SU-DHL-6 (cell line): ENCODE data around the gene MLYCD.

Source experiments
- H2AFZ ChIP-seq: fragments of 200-600 bp; sonication (generic); 2 replicates; pipeline ENCODE4 v1.6.1; 2014; ENCODE audit warnings: low read depth, mild to moderate bottlenecking, moderate library complexity, mixed read lengths, antibody characterized with exemption, low read length; ENCODE audit not compliant: severe bottlenecking
- H3F3A ChIP-seq: fragments of 200-600 bp; shearing (Covaris generic); 2 replicates; pipeline ENCODE4 v1.6.0; 2016; ENCODE audit warnings: antibody characterized with exemption, mild to moderate bottlenecking; ENCODE audit not compliant: insufficient read depth
- H3K27ac ChIP-seq: fragments of 200-600 bp; sonication (generic); 2 replicates; pipeline ENCODE4 v1.5.1; 2016; ENCODE audit warnings: low read depth, mild to moderate bottlenecking, low read length, moderate library complexity, mixed read lengths
- H3K27me3 ChIP-seq: fragments of 200-600 bp; sonication (generic), shearing (Covaris generic); 2 replicates; pipeline ENCODE4 v1.6.0; 2014; ENCODE audit warnings: mild to moderate bottlenecking, low read length
- H3K36me3 ChIP-seq: fragments of 200-600 bp; sonication (generic); 2 replicates; pipeline ENCODE4 v1.6.1; 2014; ENCODE audit warnings: mild to moderate bottlenecking, low read length, mixed read lengths
- H3K4me2 ChIP-seq: fragments of 300-600, 200-600 bp; shearing (Covaris generic), sonication (generic); 2 replicates; pipeline ENCODE4 v1.6.0; 2014; ENCODE audit warnings: low read length, low read depth, mild to moderate bottlenecking; ENCODE audit not compliant: poor library complexity, severe bottlenecking
- H3K4me3 ChIP-seq: fragments of 200-600 bp; sonication (generic); 2 replicates; pipeline ENCODE4 v1.5.1; 2014; ENCODE audit warnings: antibody characterized with exemption, low read length, mild to moderate bottlenecking, mixed read lengths; ENCODE audit not compliant: insufficient read depth, poor library complexity, severe bottlenecking
- H3K79me2 ChIP-seq: fragments of 200-600 bp; sonication (generic); 2 replicates; pipeline ENCODE4 v1.6.1; 2014; ENCODE audit warnings: mild to moderate bottlenecking, low read length, moderate library complexity; ENCODE audit not compliant: insufficient read depth
- H3K9ac ChIP-seq: fragments of 200-600 bp; sonication (generic); 2 replicates; pipeline ENCODE4 v1.7.0; 2014; ENCODE audit warnings: mild to moderate bottlenecking, low read length
- H3K9me2 ChIP-seq: fragments of 200-600 bp; sonication (generic); replicated peaks from 2 replicates; pipeline ENCODE4 v1.6.1; 2014; ENCODE audit warnings: low read length; ENCODE audit not compliant: insufficient read depth
- H3K9me3 ChIP-seq: fragments of 200-600 bp; sonication (generic); 2 replicates; pipeline ENCODE4 v1.6.1; 2014; ENCODE audit warnings: low read length, mixed read lengths; ENCODE audit not compliant: insufficient read depth
- H4K20me1 ChIP-seq: fragments of 200-600 bp; sonication (generic); 2 replicates; pipeline ENCODE4 v1.6.1; 2014; ENCODE audit warnings: low read depth, mild to moderate bottlenecking, antibody characterized with exemption, low read length, moderate library complexity, mixed read lengths
- EZH2phosphoT487 ChIP-seq: fragments of 200-600 bp; sonication (generic), shearing (Covaris generic); conservative IDR thresholded peaks from 2 replicates; pipeline ENCODE4 v1.6.1; 2018; ENCODE audit warnings: mild to moderate bottlenecking, antibody characterized with exemption, low read length, moderate library complexity, mixed read lengths
- TF ChIP-seq, protein P1 (sequence below): fragments of 200-600 bp; sonication (generic); IDR thresholded peaks from one replicate; pipeline ENCODE4 v1.5.1; 2017; ENCODE audit warnings: antibody characterized with exemption, mild to moderate bottlenecking, low read length, moderate library complexity; ENCODE audit not compliant: insufficient read depth, poor library complexity, severe bottlenecking

Gene MLYCD

GRCh38 chr16:83963277-83964119, 64.6 kb downstream of the MLYCD start:
- TF ChIP-seq EZH2phosphoT487: no peak
- TF ChIP-seq, protein P1, sequence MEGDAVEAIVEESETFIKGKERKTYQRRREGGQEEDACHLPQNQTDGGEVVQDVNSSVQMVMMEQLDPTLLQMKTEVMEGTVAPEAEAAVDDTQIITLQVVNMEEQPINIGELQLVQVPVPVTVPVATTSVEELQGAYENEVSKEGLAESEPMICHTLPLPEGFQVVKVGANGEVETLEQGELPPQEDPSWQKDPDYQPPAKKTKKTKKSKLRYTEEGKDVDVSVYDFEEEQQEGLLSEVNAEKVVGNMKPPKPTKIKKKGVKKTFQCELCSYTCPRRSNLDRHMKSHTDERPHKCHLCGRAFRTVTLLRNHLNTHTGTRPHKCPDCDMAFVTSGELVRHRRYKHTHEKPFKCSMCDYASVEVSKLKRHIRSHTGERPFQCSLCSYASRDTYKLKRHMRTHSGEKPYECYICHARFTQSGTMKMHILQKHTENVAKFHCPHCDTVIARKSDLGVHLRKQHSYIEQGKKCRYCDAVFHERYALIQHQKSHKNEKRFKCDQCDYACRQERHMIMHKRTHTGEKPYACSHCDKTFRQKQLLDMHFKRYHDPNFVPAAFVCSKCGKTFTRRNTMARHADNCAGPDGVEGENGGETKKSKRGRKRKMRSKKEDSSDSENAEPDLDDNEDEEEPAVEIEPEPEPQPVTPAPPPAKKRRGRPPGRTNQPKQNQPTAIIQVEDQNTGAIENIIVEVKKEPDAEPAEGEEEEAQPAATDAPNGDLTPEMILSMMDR: no peak

GRCh38 chr16:83964684-83965443, 65.9 kb downstream of the MLYCD start:
- Histone ChIP-seq H3K79me2 (no peaks in the 10 kb centered on the region), H3K9me3 (no peaks in the 10 kb centered on the region), H3K9me2 (no peaks in the 10 kb centered on the region), H3F3A (no peaks in the 10 kb centered on the region), H3K9ac (no peak overlapping the region), H4K20me1 (no peaks in the 10 kb centered on the region), H3K4me2 (no peak overlapping the region), H3K27me3 (no peaks in the 10 kb centered on the region), H3K4me3 (no peak overlapping the region), H3K36me3 (no peaks in the 10 kb centered on the region), H3K27ac (no peak overlapping the region), H2AFZ (no peak overlapping the region)
- TF ChIP-seq, protein P1: no peak
- no peak for TF ChIP-seq EZH2phosphoT487

More at GRCh38 chr16:83963277-83964119, 64.6 kb downstream of the MLYCD start:
- Histone ChIP-seq H3K36me3 (no peaks in the 10 kb centered on the region), H3K4me3 (no peak overlapping the region), H3K9ac (no peak overlapping the region), H2AFZ (no peak overlapping the region), H3K4me2 (no peak overlapping the region), H3K27me3 (no peaks in the 10 kb centered on the region), H3K9me3 (no peaks in the 10 kb centered on the region), H3F3A (no peaks in the 10 kb centered on the region), H3K79me2 (no peaks in the 10 kb centered on the region), H3K27ac (no peak overlapping the region), H4K20me1 (no peaks in the 10 kb centered on the region), H3K9me2 (no peaks in the 10 kb centered on the region)

GRCh38 chr16:83965444-83966152, 66.7 kb downstream of the MLYCD start:
- H2AFZ ChIP-seq: no peak overlapping the region
- H3K36me3 ChIP-seq: no peaks in the 10 kb centered on the region
- H3K4me3 ChIP-seq: no peak overlapping the region
- H3F3A ChIP-seq: no peaks in the 10 kb centered on the region
- no peak overlapping the region for H3K27ac ChIP-seq
- H3K27me3 ChIP-seq: no peaks in the 10 kb centered on the region
- no peak overlapping the region for H3K4me2 ChIP-seq
- no peaks in the 10 kb centered on the region for H3K79me2 ChIP-seq
- no peak overlapping the region for H3K9ac ChIP-seq
- H3K9me2 ChIP-seq: no peaks in the 10 kb centered on the region
- H4K20me1 ChIP-seq: no peaks in the 10 kb centered on the region
- TF ChIP-seq EZH2phosphoT487: no peak
- TF ChIP-seq, protein P1: no peak
- no peaks in the 10 kb centered on the region for H3K9me3 ChIP-seq
